Hepatocyte (in vitro differentiated cells): Measurements from ENCODE around the gene SEZ6. TPM values are rescaled to one million over a fixed set of nuclear protein-coding genes. Genes with fewer than 3 reads are reported as not detected.

Source experiments
- DNase-seq: peaks from one replicate; pipeline ENCODE4 v3.0.0-alpha.2; 2016; ENCODE audit warnings: low spot score
- H2AFZ ChIP-seq: fragments of 200-600 bp; sonication (generic); 2 replicates; pipeline ENCODE4 v1.6.0; 2016; ENCODE audit warnings: antibody characterized with exemption, mild to moderate bottlenecking
- H3K27ac ChIP-seq: fragments of 200-600 bp; sonication (generic); 2 replicates; pipeline ENCODE4 v1.5.1; 2016; ENCODE audit warnings: mild to moderate bottlenecking
- H3K27me3 ChIP-seq: fragments of 200-600 bp; sonication (generic); 2 replicates; pipeline ENCODE4 v1.6.1; 2016
- H3K36me3 ChIP-seq: fragments of 200-600 bp; sonication (generic); replicated peaks from 2 replicates; pipeline ENCODE4 v1.5.1; 2016; ENCODE audit warnings: low read depth; ENCODE audit not compliant: insufficient read depth
- H3K4me1 ChIP-seq: fragments of 200-600 bp; sonication (generic); 2 replicates; pipeline ENCODE4 v1.5.1; 2016; ENCODE audit warnings: mild to moderate bottlenecking, moderate library complexity; ENCODE audit not compliant: insufficient read depth
- H3K4me2 ChIP-seq: fragments of 200-600 bp; sonication (generic); 2 replicates; pipeline ENCODE4 v1.6.0; 2016
- H3K4me3 ChIP-seq: fragments of 200-600 bp; sonication (generic); 2 replicates; pipeline ENCODE4 v1.5.1; 2016; ENCODE audit warnings: mild to moderate bottlenecking
- H3K79me2 ChIP-seq: fragments of 200-600 bp; sonication (generic); 2 replicates; pipeline ENCODE4 v1.6.0; 2017; ENCODE audit warnings: mild to moderate bottlenecking
- H3K9me2 ChIP-seq: fragments of 200-600 bp; sonication (generic); replicated peaks from 2 replicates; pipeline ENCODE4 v1.6.0; 2017; ENCODE audit warnings: mild to moderate bottlenecking; ENCODE audit not compliant: insufficient read depth
- H3K9me3 ChIP-seq: fragments of 200-600 bp; sonication (generic); 2 replicates; pipeline ENCODE4 v1.5.1; 2016; ENCODE audit warnings: low read depth, mild to moderate bottlenecking
- H4K20me1 ChIP-seq: fragments of 200-600 bp; sonication (generic); 2 replicates; pipeline ENCODE4 v1.6.0; 2016; ENCODE audit warnings: mild to moderate bottlenecking; ENCODE audit not compliant: insufficient read depth, poor library complexity, severe bottlenecking
- EZH2 ChIP-seq: fragments of 200-600 bp; sonication (generic); IDR thresholded peaks from 2 replicates; pipeline ENCODE4 v1.6.1; 2016; ENCODE audit warnings: antibody characterized with exemption, mild to moderate bottlenecking, borderline replicate concordance
- EZH2phosphoT487 ChIP-seq: fragments of 200-600 bp; sonication (generic); IDR thresholded peaks from one replicate; pipeline ENCODE4 v1.6.1; 2018; ENCODE audit warnings: antibody characterized with exemption, mild to moderate bottlenecking, low read depth, moderate library complexity; ENCODE audit not compliant: unreplicated experiment, severe bottlenecking
- WGBS: methylation state at CpG from one replicate; pipeline ENCODE4 v1.1.6; 2016; ENCODE audit warnings: low lambda C conversion rate; ENCODE audit errors: missing lambda C conversion rate; 5-methylcytosine and 5-hydroxymethylcytosine counted together
- polyA plus RNA-seq: library from polyadenylated mRNA; unstranded; fragments of >200 nt; fragmentation: Nextera tagmentation; extraction: Ambion mirVana; gene quantifications from 2 replicates; pipeline ENCODE4 v1.2.1, GENCODE V29; 2016
- total RNA-seq: library from RNA; depleted of rRNA; stranded (reverse); fragments of >200 nt; gene quantifications from 2 replicates; pipeline ENCODE4 v1.2.3, GENCODE V29; 2014
- TF ChIP-seq, protein P1 (sequence below): fragments of 200-600 bp; sonication (generic); IDR thresholded peaks from 2 replicates; pipeline ENCODE4 v1.5.1; 2016; ENCODE audit warnings: antibody characterized with exemption, mild to moderate bottlenecking; ENCODE audit not compliant: poor library complexity

Gene SEZ6
- total and polyA plus RNA-seq, 2 experiments from 2014 or later, result 0.81 to 1.2 TPM

DNA sequence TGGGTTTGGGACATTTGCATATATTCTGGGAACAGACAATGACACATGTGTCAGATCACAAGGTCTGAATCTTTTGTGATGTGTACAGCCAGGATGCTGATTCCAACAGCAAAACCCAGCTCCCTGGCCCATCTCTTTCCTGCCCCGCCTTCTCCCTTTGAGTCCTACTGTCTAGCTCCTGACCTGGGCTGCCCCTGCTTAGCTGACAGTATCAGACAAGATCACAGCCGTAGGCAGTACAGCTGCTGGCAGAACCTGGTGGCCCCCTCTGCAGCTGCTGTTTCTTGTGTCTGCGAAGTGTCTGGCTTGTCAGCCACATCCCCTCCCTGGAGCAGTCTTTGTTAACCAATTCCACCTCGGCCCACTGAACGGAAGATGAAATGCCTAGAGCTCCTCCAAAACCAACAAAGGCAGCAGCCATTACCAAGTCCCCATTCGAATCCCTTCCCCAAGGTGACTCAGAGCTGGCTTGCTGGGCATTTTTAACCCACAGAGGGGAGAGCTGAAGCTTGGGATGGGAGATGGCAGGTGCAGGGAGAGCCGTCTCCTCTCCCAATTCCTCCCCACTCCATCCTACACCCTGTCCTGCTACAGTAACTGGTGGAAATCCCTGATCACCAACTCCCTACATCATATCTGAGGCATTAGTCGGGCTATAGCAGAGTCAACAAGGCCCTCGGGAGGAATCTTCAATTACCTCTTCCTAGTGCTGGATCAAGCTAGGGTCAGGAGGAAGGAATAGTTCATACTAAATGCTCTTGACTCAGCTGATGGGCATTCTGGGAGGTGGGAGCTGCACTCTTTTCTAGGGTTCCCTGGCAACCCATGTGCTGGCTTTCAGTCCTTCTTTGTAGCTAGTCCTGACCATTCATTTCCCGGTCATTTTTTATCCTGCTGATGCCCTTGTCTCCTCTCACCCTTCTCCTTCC lies 42.9 kb upstream of the SEZ6 start:
- peaks cover 7% of the 10 kb centered on the region for H3K27me3 ChIP-seq
- peak; percentile 22 for DNase-seq
- no peaks in the 10 kb centered on the region for H3K79me2 ChIP-seq
- H3K4me2 ChIP-seq, result no peak overlapping the region
- no peaks in the 10 kb centered on the region for H3K36me3 ChIP-seq
- 48% methylated on average over 10 of the region's 10 CpGs for whole genome bisulfite sequencing
- no peaks in the 10 kb centered on the region for H4K20me1 ChIP-seq
- no peaks in the 10 kb centered on the region for H3K9me2 ChIP-seq
- H3K27ac ChIP-seq, result no peak overlapping the region
- H3K9me3 ChIP-seq, result no peaks in the 10 kb centered on the region
- H3K4me3 ChIP-seq, result no peak overlapping the region
- H2AFZ ChIP-seq, result no peak overlapping the region
- H3K4me1 ChIP-seq, result no peaks in the 10 kb centered on the region
- TF ChIP-seq EZH2, result no peak
- TF ChIP-seq EZH2phosphoT487, result no peak
- TF ChIP-seq, protein P1, sequence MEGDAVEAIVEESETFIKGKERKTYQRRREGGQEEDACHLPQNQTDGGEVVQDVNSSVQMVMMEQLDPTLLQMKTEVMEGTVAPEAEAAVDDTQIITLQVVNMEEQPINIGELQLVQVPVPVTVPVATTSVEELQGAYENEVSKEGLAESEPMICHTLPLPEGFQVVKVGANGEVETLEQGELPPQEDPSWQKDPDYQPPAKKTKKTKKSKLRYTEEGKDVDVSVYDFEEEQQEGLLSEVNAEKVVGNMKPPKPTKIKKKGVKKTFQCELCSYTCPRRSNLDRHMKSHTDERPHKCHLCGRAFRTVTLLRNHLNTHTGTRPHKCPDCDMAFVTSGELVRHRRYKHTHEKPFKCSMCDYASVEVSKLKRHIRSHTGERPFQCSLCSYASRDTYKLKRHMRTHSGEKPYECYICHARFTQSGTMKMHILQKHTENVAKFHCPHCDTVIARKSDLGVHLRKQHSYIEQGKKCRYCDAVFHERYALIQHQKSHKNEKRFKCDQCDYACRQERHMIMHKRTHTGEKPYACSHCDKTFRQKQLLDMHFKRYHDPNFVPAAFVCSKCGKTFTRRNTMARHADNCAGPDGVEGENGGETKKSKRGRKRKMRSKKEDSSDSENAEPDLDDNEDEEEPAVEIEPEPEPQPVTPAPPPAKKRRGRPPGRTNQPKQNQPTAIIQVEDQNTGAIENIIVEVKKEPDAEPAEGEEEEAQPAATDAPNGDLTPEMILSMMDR, result no peak

DNA sequence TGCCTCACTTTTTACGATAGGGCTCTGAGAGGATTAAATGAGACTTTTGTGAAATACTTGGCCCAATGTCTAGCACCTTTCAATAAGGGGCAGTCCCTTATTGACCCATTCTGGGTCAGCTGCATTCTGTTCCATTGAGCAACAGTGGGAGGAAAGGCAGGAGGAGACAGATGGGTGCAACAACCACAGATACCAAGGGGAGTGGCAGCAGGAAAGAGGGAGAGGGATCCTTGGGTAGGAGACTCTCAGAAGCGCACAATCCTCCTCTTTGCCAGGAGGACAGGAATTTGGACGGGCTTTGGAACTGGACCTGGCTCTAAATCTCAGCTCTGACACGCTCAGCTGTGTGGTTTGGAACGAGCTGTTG lies 40.6 kb upstream of the SEZ6 start:
- no peaks in the 10 kb centered on the region for H3K36me3 ChIP-seq
- no peaks in the 10 kb centered on the region for H3K79me2 ChIP-seq
- H3K4me1 ChIP-seq, result no peaks in the 10 kb centered on the region
- no peaks in the 10 kb centered on the region for H3K9me2 ChIP-seq
- no peak overlapping the region for H3K27ac ChIP-seq
- 73% methylated on average over 5 of the region's 5 CpGs for WGBS
- no peak for DNase-seq
- no peaks in the 10 kb centered on the region for H3K9me3 ChIP-seq
- H2AFZ ChIP-seq, result no peak overlapping the region
- H3K27me3 ChIP-seq, result peaks cover 7% of the 10 kb centered on the region
- no peaks in the 10 kb centered on the region for H4K20me1 ChIP-seq
- TF ChIP-seq EZH2phosphoT487 (no peak), EZH2 (no peak)
- TF ChIP-seq, protein P1, result no peak
- no peak overlapping the region for H3K4me3 ChIP-seq
- H3K4me2 ChIP-seq, result no peak overlapping the region

DNA sequence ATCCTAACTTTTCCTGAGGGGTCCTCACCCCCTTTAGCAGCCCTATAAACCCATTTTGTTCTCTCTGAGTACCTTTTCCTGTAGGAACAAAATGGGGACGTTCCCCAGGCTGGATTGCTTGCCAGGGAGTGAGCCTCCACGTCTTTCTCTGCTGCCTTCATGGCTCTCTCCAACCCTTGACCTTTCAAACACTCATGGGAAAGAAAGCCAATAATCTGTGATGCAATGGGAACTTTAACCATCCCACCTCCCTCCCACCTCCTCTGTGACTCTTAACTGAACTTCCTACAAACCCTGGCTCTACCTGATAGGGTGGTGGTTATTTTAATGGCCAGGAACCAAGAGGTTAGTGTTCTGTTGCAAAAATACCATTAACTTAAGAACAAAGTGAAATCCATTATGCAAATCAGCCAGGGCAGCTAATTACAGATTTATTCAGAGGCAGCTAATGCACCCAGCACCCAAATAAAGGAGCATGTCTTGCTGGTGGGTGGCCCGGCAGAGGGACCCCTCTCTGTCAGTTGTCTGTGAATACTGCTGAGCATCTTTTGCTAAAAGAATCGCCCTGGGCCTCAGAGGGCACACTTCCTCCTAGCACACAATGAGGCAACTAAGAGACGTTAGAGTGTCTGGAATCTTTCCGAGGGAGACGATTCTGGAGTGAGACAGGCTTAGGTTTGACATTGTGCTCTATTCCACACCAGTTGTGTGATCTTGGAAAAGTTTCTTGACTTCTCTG lies 40.1 kb upstream of the SEZ6 start:
- Histone ChIP-seq H3K4me1 (no peaks in the 10 kb centered on the region), H3K9me3 (no peaks in the 10 kb centered on the region), H3K27me3 (peaks cover 7% of the 10 kb centered on the region), H3K79me2 (no peaks in the 10 kb centered on the region), H3K4me3 (no peak overlapping the region), H3K27ac (peak overlapping the region; percentile 34), H3K36me3 (no peaks in the 10 kb centered on the region), H4K20me1 (no peaks in the 10 kb centered on the region), H2AFZ (no peak overlapping the region), H3K4me2 (no peak overlapping the region), H3K9me2 (no peaks in the 10 kb centered on the region)
- 57% methylated on average over 7 of the region's 7 CpGs for WGBS
- DNase-seq, result peak; percentile 33
- no peak for TF ChIP-seq EZH2phosphoT487
- TF ChIP-seq, protein P1, result no peak
